Suppressor macrophage treated with lipopolysaccharide for 1 hour (primary cell): Measurements from ENCODE around the gene CCT8L2.
"Not testable (repeated sequence)": the region's sequence is repeated elsewhere in the genome, so short reads cannot be mapped to it uniquely, and the experiment has no call there.

Source experiments
- DNase-seq, 3 donors: peaks; one replicate each; pipeline ENCODE4 v3.0.0-alpha.2; 2020 to 2022

Gene CCT8L2

DNA sequence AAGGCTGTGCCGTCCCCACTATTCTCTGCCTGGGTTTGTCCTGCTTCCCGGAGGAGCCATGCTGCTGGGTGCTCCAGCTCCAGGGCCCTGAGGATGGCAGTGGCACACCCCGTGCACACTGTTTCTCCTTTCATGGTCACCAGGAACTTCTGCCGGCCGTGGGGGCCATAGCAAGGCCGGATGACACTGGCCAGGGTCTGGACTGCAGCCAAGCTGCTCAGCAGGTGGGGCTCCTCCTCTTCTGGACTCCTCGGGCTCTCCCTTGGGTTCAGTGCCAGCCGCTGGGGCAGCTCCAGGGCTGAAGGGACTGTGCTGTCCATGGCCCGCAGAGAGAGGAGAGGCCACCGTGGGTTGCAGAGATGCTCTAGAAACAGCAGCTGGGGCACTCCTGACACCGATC, 379 bp downstream of the CCT8L2 start:
- not testable (repeated sequence) for DNase-seq

DNA sequence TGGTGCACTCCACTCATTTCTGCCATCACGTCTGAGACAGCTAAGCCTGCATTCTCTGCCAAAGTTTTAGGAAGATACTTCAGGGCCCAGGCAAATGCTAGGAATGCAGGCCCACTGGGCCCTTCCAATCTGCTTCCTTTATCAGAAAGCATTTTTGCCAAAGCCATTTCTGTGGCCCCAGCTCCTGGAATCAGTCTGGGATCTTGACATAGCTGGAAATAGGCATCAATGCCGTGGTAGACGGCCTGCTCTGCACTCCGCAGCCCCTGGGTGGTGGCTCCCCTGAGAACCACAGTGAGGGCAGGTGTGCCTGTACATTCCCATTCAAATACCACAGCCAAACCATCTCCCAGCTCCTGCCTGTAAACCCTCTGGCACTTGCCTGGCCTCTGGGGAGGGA, 1.5 kb downstream of the CCT8L2 start:
- not testable (repeated sequence) for DNase-seq

DNA sequence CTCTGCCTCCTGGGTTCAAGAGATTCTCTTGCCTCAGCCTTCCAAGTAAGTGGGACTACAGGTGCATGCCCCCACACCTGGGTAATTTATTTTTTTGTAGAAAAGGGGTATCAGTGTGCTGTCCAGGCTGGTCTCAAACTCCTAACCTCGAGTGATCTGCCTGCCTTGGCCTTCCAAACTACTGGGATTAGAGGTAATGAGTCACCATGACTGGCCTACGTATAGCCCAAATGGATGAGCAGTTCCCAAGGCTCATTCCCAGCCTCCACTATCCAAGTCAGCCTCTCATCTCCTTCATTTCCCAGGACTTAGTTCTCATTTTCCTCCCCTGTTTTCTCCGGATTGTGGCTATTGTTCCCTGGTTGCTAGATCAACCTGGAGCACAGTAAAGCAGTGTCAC, 5.6 kb downstream of the CCT8L2 start:
- no peak for DNase-seq

- no peak for DNase-seq
Observed at GRCh38 chr22:16586170-16586569, 6.4 kb downstream of the CCT8L2 start.

DNA sequence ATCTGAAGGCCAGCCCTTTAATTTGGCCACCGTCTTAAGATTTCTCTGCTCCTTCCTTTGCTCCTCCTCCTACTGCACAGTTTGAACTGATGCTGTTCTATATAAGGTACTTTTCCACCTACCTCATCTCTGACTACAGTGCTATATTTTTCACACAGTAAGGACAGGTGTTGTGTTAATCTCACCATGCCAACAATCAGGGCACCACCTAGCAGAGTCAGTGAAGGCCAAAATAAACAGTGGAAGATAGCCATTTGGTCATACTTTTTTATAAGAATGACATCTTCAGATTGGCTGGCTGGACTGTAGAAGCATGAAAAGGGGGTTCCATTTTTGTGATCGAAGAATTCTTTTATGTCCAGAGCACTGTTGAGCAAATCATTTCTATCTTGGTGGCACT, 11.7 kb downstream of the CCT8L2 start:
- not testable (repeated sequence) for DNase-seq

DNA sequence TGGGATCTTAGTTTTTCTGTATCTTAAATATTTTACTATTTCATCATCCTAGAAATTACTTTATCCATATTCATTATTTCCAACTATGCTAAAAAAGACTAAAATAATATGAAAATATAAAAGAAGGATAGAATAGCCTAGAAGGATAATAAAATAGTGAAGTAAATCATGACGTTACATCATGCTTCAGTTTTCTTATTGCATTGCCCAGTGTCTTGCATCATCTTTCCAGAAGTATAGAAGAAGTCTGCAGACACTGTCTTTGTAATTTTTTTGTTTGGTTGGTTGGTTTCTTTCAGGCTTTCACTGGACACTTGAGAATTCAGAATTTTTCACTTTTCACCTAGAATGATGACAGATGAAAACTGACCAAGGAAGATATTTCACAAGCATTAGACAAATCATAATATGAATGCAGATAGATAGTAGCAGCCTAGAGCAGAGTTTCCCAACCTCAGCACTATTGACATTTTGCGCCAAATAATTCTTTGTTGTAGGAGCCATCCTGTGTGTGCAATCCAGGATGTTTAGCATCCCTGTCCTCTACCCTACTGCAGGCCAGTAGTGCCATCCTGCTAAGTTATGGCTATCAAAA, 23.3 kb downstream of the CCT8L2 start:
- not testable (repeated sequence) for DNase-seq

DNA sequence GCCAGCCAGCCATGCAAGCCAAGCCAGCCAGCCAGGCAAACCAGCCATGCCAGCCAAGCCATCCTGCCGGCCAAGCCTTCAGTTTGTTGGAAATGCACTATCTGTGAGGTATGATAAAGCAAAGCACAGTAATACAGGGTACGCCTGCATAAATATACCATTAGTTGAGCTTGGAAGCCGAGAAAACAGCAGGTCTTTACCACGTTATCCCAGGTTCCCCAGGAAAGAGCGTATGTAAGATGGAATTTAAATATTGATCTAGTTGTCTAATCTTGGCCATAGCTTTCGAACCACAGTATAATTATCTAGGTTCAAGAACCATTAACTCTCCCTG, 24.2 kb downstream of the CCT8L2 start:
- no peak for DNase-seq

DNA sequence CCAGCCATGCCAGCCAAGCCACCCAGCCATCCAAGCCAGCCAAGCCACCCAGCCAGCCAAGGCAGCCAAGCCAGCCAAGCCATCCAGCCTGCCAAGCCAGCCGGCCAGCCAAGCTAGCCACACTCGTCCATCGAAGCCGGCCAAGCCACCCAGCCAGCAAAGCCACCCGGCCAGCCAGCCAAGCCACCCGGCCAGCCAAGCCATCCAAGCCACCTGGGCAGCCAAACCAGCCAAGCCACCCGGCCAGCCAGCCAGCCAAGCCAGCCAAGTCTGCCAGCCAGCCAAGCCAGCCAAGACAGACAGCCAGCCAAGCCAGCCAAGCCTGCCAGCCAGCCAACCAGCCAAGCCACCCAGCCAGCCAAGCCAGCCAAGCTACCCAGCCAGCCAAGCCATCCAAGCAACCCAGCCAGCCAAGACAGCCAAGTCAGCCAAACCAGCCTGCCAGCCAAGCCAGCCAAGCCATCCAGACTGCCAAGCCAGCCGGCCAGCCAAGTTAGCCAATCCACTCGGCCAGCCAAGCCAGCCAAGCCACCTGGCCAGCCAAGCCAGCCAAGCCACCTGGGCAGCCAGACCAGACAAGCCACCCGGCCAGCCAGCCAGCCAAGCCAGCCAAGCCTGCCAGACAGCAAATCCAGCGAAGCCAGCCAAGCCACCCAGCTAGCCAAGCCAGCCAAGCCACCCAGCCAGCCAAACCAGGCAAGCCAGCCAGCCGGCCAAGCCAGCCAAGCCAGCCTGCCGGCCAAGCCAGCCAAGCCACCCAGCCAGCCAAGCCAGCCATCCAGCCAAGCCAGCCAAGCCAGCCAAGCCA, 24.8 kb downstream of the CCT8L2 start:
- DNase-seq: not testable (repeated sequence)

DNA sequence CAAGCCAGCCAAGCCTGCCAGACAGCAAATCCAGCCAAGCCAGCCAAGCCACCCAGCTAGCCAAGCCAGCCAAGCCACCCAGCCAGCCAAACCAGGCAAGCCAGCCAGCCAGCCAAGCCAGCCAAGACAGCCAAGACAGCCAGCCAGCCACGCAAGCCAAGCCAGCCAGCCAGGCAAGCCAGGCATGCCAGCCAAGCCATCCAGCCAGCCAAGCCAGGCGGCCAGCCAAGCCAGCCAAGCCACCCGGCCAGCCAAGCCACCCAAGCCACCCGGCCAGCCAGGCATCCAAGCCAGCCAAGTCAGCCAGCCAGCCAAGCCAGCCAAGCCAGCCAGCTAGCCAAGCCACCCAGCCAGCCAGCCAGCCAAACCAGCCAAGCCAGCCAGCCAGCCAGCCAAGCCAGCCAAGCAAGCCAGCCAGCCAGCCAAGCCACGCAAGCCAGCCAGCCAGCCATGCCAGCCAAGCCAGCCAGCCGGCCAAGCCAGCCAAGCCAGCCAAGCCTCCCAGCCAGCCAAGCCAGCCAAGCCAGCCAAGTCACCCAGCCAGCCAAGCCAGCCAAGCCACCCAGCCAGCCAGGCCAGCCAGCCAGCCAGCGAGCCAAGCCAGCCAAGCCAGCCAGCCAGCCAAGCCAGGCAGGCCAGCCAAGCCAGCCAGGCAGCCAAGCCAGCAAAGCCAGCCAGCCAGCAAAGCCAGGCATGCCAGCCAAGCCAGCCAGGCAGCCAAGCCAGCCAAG, 26.0 kb downstream of the CCT8L2 start:
- DNase-seq: not testable (repeated sequence)

- not testable (repeated sequence) for DNase-seq
Observed at GRCh38 chr22:16565585-16566420, 26.8 kb downstream of the CCT8L2 start.

DNA sequence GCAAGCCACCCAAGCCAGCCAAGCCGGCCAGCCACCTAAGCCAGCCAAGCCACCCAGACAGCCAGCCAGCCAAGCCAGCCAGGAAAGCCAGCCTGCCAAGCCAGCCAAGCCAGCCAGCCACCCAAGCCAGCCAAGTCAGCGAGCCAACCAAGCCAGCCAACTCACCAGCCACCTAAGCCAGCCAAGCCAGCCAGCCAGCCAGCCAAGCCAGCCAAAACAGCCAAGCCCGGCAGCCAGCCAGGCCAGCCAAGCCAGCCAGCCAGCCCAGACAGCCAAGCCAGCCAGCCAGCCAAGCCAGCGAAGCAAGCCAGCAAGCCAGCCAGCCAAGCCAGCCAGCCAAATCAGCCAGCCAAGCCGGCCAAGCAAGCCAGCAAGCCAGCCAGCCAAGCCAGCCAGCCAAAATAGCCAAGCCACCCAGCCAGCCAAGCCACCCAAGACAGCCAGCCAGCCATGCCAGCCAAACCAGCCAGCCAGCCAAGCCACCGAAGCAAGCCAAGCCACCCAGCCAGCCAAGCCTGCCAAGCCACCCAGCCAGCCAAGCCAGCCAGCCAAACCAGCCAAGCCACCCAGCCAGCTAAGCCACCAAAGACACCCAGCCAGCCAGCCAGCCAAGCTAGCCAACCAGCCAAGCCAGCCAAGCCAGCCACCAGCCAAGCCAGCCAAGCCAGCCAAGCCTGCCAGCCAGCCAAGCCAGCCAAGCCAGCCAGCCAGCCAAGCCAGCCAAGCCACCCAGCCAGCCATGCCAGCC, 27.6 kb downstream of the CCT8L2 start:
- not testable (repeated sequence) for DNase-seq

DNA sequence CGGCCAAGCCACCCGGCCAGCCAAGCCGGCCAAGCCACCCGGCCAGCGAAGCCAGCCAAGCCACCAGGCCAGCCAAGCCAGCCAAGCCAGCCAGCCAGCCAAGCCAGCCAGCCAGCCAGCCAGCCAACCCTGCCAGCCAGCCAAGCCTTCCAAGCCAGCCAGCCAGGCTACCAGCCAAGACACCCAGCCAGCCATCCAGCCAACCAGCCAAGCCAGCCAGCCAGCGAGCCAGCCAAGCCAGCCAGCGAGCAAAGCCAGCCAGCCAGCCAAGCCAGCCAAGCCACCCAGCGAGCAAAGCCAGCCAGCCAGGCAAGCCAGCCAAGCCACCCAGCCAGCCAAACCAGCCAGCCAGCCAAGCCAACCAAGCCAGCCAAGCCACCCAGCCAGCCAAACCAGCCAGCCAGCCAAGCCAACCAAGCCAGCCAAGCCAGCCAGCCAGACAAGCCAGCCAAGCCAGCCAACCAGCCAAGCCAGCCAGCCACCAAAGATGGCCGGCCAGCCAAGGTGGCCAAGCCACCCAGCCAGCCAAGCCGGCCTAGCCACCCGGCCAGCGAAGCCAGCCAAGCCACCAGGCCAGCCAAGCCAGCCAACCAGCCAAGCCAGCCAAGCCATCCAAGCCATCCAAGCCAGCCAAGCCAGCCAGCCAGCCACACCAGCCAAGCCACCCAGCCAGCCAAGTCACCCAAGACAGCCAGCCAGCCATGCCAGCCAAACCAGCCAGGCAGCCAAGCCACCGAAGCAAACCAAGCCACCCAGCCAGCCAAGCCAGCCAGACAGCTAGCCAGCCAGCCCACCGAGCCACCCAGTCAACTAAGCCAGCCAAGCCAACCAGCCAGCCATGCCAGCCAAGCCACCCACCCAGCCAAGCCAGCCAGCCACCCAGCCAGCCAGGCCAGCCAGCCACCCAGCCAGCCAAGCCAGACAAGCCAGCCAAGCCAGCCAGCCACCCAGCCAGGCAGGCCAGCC, 28.8 kb downstream of the CCT8L2 start:
- no peak for DNase-seq

DNA sequence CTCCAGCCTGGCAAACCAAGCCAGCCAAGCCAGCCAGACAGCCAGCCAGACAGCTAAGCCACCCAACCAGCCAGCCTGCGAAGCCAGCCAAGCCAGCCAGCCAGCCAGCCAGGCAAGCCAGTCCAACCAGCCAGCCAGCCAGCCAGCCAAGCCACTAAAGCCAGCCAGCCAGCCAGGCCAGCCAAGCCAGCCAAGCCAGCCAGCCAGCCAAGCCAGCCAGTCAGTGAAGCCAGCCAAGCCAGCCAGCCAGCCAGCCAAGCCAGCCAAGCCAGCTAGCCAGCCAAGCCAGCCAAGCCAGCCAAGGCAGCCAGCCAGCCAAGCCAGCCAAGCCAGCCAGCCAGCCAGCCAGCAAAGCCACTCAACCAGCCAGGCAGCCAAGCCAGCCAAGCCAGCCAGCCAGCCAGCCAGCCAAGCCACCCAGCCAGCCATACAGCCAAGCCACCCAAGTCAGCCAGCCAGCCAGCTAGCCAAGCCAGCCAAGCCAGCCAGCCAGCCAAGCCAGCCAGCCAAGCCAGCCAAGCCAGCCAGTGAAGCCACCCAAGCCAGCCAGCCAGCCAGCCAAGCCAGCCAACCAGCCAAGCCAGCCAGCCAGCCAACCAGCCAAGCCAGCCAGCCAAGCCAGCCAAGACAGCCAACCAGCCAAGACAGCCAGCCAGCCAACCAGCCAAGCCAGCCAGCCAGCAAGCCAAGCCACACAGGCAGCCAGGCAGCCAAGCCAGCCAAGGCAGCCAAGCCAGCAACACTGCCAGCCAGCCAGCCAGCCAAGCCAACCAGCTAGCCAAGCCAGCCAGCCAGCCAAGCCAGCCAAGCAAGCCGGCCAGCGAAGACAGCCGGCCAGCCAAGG, 29.7 kb downstream of the CCT8L2 start:
- no peak for DNase-seq

- not testable (repeated sequence) for DNase-seq
Observed at GRCh38 chr22:16561093-16561658, 31.4 kb downstream of the CCT8L2 start.

DNA sequence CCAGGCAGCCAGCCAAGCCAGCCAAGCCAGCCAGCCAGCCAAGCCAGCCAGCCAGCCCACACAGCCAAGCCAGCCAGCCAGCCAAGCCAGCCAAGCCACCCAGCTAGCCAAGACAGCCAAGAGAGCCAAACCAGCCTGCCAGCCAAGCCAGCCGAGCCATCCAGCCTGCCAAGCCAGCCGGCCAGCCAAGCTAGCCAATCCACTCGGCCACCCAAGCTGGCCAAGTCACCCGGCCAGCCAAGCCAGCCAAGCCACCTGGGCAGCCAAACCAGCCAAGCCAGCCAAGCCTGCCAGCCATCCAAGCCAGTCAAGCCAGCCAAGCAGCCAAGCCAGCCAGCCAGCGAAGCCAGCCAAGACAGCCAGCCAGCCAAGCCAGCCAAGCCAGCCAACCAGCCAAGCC, 32.0 kb downstream of the CCT8L2 start:
- DNase-seq: not testable (repeated sequence)

DNA sequence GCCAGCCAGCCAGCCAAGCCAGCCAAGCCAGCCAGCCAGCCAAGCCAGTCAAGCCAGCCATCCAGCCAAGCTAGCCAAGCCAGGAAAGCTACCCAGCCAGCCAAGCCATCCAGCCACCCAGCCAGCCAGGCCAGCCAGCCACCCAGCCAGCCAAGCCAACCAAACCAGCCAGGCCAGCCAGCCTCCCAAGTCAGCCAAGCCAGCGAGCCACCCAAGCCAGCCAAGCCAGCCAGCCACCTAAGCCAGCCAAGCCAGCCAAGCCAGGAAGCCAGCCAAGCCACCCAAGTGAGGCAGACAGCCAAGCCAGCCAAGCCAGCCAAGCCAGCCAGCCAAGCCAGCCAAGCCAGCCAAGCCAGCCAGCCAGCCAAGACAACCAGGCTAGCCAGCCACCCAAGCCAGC, 32.6 kb downstream of the CCT8L2 start:
- DNase-seq: not testable (repeated sequence)

GRCh38 chr22:16559056-16559955, 33.3 kb downstream of the CCT8L2 start:
- no peak for DNase-seq

- DNase-seq: not testable (repeated sequence)
Observed at GRCh38 chr22:16558376-16558945, 34.1 kb downstream of the CCT8L2 start.
